PC-3 (cell line): ENCODE data around the gene SOAT2. TPM values are rescaled to one million over a fixed set of nuclear protein-coding genes. Genes with fewer than 3 reads are reported as not detected.
"Not testable (repeated sequence)": the region's sequence is repeated elsewhere in the genome, so short reads cannot be mapped to it uniquely, and the experiment has no call there.

Experiments
- ATAC-seq: fragments of 200-7000 bp; cut with Tn5 transposase; 2 replicates; pipeline ENCODE4 v1.9.1; 2020; ENCODE audit warnings: mild to moderate bottlenecking, moderate library complexity
- BruUV-seq: library from RNA; stranded (reverse); fragments of 400-500 nt; replicated peaks from 2 replicates; lab custom pipeline; 2021; lab: Mats Ljungman, UMichigan
- CTCF ChIA-PET: fragments of 300-600 bp; sonication (Branson Sonifier 250); formaldehyde crosslinking; loops from one replicate; lab custom pipeline; 2022; ENCODE audit warnings: antibody characterized with exemption; lab: Charles Lee
- POLR2A ChIA-PET: fragments of 300-600 bp; sonication (Branson Sonifier 250); formaldehyde crosslinking; loops from one replicate; lab custom pipeline; 2022; ENCODE audit warnings: antibody characterized with exemption; ENCODE audit not compliant: unreplicated experiment; lab: Charles Lee
- DNase-seq: peaks from one replicate; pipeline ENCODE4 v3.0.0-alpha.2; 2015
- H2AFZ ChIP-seq: fragments of 300-600 bp; sonication (generic); 2 replicates; pipeline ENCODE4 v1.6.0; 2016; ENCODE audit warnings: antibody characterized with exemption, low read length
- H3F3A ChIP-seq: fragments of 300-600 bp; sonication (generic); one replicate; pipeline ENCODE4 v1.6.0; 2017; ENCODE audit warnings: antibody characterized with exemption, low read length, control low read depth, mild to moderate bottlenecking; ENCODE audit not compliant: unreplicated experiment
- H3K27ac ChIP-seq: fragments of 300-600 bp; sonication (generic); 2 replicates; pipeline ENCODE4 v1.5.1; 2016; ENCODE audit warnings: mild to moderate bottlenecking, low read length
- H3K27me3 ChIP-seq: fragments of 300-600 bp; sonication (generic); 2 replicates; pipeline ENCODE4 v1.6.1; 2016; ENCODE audit warnings: low read length, mixed read lengths
- H3K36me3 ChIP-seq: fragments of 300-600 bp; sonication (generic); 2 replicates; pipeline ENCODE4 v1.6.1; 2016; ENCODE audit warnings: low read depth, mixed run types, low read length, mixed read lengths
- H3K4me1 ChIP-seq: fragments of 300-600 bp; sonication (generic); 2 replicates; pipeline ENCODE4 v1.5.1; 2016; ENCODE audit warnings: low read length; ENCODE audit not compliant: insufficient read depth
- H3K4me2 ChIP-seq: fragments of 300-600 bp; sonication (generic); 2 replicates; pipeline ENCODE4 v1.6.0; 2016; ENCODE audit warnings: low read length
- H3K4me3 ChIP-seq: fragments of 300-600 bp; sonication (generic); 2 replicates; pipeline ENCODE4 v1.5.1; 2016; ENCODE audit warnings: mild to moderate bottlenecking, low read length, mixed read lengths
- H3K79me2 ChIP-seq: fragments of 300-600 bp; sonication (generic); 2 replicates; pipeline ENCODE4 v1.6.1; 2017; ENCODE audit warnings: low read length, mixed read lengths
- H3K9ac ChIP-seq: fragments of 300-600 bp; sonication (generic); 2 replicates; pipeline ENCODE4 v1.6.0; 2016; ENCODE audit warnings: mild to moderate bottlenecking, low read length
- H3K9me2 ChIP-seq: fragments of 300-600 bp; sonication (generic); replicated peaks from 2 replicates; pipeline ENCODE4 v1.6.1; 2016; ENCODE audit warnings: mixed run types, low read length, mixed read lengths
- H3K9me3 ChIP-seq: fragments of 300-600 bp; sonication (generic); 2 replicates; pipeline ENCODE4 v1.6.1; 2016; ENCODE audit warnings: low read length, mixed read lengths
- H4K20me1 ChIP-seq: fragments of 300-600 bp; sonication (generic); 2 replicates; pipeline ENCODE4 v1.6.1; 2016; ENCODE audit warnings: low read length, mixed read lengths
- EZH2 ChIP-seq: fragments of 300-600 bp; sonication (generic); IDR thresholded peaks from one replicate; pipeline ENCODE4 v1.6.1; 2017; ENCODE audit warnings: antibody characterized with exemption, mild to moderate bottlenecking, low read length; ENCODE audit not compliant: unreplicated experiment
- EZH2phosphoT487 ChIP-seq: fragments of 300-600 bp; sonication (generic); IDR thresholded peaks from 2 replicates; pipeline ENCODE4 v1.6.1; 2018; ENCODE audit warnings: mild to moderate bottlenecking, antibody characterized with exemption, low read length, borderline replicate concordance
- intact Hi-C: fragments of 100-400 bp; cut with micrococcal nuclease; formaldehyde crosslinking; loops from 2 replicates; pipeline ENCODE4 v1.9.0; 2023
- total RNA-seq: library from RNA; depleted of rRNA; stranded (reverse); fragments of >200 nt; gene quantifications from 2 replicates; pipeline ENCODE4 v1.2.3, GENCODE V29; 2014
- TF ChIP-seq, protein P1 (sequence below): fragments of 300-600 bp; sonication (generic); conservative IDR thresholded peaks from 2 replicates; pipeline ENCODE4 v1.5.1; 2017; ENCODE audit warnings: antibody characterized with exemption, low read depth, mild to moderate bottlenecking, low read length

SOAT2 gene
- total RNA-seq, 1 experiment from 2014 or later: 0.07 TPM

DNA sequence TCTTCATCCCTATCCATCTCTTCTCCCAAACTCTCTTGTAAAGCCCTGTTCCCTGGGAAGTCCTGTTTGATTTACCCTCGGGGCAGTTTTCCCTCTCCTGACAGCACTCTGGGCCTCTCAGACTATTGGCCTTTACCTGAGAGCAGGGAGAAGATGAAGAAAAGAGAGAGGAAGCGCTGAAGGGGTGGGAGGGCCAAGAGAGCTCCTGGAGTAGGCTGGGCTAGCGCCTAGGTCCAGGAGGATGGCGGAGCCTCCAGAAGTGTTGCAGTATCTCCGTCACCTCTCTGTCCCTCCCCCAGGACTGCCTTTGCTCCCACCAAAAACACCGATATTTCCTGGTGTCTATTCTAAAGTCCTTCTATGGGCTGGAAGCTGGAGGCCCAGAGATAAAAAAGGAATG, 11.5 kb upstream of the SOAT2 start:
- Histone ChIP-seq H3K79me2 (no peaks in the 10 kb centered on the region), H3K36me3 (no peaks in the 10 kb centered on the region), H4K20me1 (no peaks in the 10 kb centered on the region), H3K4me3 (no peak overlapping the region), H3F3A (no peaks in the 10 kb centered on the region), H3K9me3 (no peaks in the 10 kb centered on the region), H3K27me3 (no peaks in the 10 kb centered on the region), H3K9me2 (no peaks in the 10 kb centered on the region), H2AFZ (no peak overlapping the region), H3K4me1 (peaks cover 13% of the 10 kb centered on the region), H3K27ac (no peak overlapping the region), H3K4me2 (no peak overlapping the region), H3K9ac (no peak overlapping the region)
- ATAC-seq: no peak
- intact Hi-C loops: no loop called here
- BruUV-seq: no TSS peak
- ChIA-PET CTCF (no interaction called here), POLR2A (no interaction called here)
- TF ChIP-seq, protein P1, sequence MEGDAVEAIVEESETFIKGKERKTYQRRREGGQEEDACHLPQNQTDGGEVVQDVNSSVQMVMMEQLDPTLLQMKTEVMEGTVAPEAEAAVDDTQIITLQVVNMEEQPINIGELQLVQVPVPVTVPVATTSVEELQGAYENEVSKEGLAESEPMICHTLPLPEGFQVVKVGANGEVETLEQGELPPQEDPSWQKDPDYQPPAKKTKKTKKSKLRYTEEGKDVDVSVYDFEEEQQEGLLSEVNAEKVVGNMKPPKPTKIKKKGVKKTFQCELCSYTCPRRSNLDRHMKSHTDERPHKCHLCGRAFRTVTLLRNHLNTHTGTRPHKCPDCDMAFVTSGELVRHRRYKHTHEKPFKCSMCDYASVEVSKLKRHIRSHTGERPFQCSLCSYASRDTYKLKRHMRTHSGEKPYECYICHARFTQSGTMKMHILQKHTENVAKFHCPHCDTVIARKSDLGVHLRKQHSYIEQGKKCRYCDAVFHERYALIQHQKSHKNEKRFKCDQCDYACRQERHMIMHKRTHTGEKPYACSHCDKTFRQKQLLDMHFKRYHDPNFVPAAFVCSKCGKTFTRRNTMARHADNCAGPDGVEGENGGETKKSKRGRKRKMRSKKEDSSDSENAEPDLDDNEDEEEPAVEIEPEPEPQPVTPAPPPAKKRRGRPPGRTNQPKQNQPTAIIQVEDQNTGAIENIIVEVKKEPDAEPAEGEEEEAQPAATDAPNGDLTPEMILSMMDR: no peak
- TF ChIP-seq EZH2phosphoT487 (no peak), EZH2 (no peak)
- DNase-seq: no peak

DNA sequence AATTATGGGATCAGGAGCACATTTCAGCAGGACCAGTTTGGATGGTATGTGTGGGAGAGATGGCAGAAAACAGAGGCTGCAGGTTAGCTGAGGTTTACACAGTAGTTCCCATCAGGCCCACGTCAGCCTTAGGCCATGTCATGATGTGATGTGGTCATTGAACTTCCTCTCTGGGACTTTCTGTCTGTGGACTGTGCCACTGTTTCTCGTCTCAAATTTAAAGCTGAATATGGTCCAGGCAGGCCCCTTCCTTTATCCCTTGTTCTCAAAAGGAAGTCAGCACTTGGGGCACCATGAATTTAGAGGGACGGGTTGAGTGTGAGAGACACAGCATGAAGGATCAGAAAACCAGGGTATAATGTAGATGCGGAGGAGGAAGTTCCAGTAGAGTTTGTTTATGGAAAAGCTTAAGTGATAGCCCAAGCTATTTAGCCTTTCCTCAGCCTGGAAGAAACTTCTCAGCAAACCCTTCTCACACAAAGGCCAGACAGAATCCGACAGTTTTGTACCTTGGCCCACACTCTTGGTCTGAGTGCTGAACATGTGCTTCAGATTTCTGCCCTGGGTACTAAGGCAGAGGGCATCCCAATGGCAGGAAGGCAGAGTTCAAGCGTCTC, 9.4 kb upstream of the SOAT2 start:
- peaks cover 28% of the 10 kb centered on the region for H3K4me1 ChIP-seq
- H3K4me2 ChIP-seq: no peak overlapping the region
- ChIA-PET POLR2A (interaction anchor here (0.7 kb wide), 1 partner anchor 15 kb away, joined by 5 read pairs; the partner anchor contains the start of gene SPRYD3), CTCF (no interaction called here)
- BruUV-seq: no TSS peak
- H3K9ac ChIP-seq: no peak overlapping the region
- ATAC-seq (no peak), DNase-seq (no peak)
- H3K36me3 ChIP-seq: no peaks in the 10 kb centered on the region
- H3K9me2 ChIP-seq: no peaks in the 10 kb centered on the region
- no peaks in the 10 kb centered on the region for H3K27me3 ChIP-seq
- H3K4me3 ChIP-seq: no peak overlapping the region
- H2AFZ ChIP-seq: no peak overlapping the region
- intact Hi-C loops: no loop called here
- no peaks in the 10 kb centered on the region for H4K20me1 ChIP-seq
- no peak overlapping the region for H3K27ac ChIP-seq
- H3K9me3 ChIP-seq: no peaks in the 10 kb centered on the region
- 0 out of 2 replicates have a peak, but pooled peaks cover 4% of the 10 kb centered on the region for H3K79me2 ChIP-seq
- no peaks in the 10 kb centered on the region for H3F3A ChIP-seq
- TF ChIP-seq EZH2 (no peak), EZH2phosphoT487 (no peak)
- TF ChIP-seq, protein P1: no peak

DNA sequence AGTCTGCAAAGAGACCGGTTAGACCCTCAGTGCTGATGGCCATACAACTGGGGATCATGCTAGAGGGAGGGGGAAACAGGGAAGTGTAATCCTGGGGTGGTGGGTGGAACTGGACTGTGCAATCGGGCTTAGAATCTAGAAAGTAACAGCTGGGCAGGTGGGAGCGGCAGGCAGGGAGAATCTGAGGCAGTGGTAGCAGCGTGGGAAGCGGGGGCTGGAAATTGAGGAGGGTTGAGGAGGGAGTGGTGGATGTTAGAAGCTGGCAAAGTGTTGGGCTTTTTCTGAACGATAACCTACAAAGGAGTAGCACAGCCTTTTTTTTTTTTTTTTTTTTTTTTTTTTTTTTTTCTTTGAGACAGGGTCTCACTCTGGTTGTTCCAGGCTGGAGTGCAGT, 8.9 kb upstream of the SOAT2 start:
- H3K9me2 ChIP-seq: no peaks in the 10 kb centered on the region
- intact Hi-C loops: no loop called here
- H4K20me1 ChIP-seq: no peaks in the 10 kb centered on the region
- H3K79me2 ChIP-seq: 0 out of 2 replicates have a peak, but pooled peaks cover 4% of the 10 kb centered on the region
- no peak overlapping the region for H2AFZ ChIP-seq
- no peaks in the 10 kb centered on the region for H3K27me3 ChIP-seq
- BruUV-seq: no TSS peak
- TF ChIP-seq EZH2 (no peak), EZH2phosphoT487 (no peak)
- TF ChIP-seq, protein P1: no peak
- H3K9me3 ChIP-seq: no peaks in the 10 kb centered on the region
- H3K4me3 ChIP-seq: no peak overlapping the region
- H3K4me2 ChIP-seq: no peak overlapping the region
- H3K9ac ChIP-seq: no peak overlapping the region
- ATAC-seq: no peak
- CTCF ChIA-PET: no interaction called here
- H3F3A ChIP-seq: no peaks in the 10 kb centered on the region
- DNase-seq: no peak
- H3K4me1 ChIP-seq: peaks cover 33% of the 10 kb centered on the region
- no peaks in the 10 kb centered on the region for H3K36me3 ChIP-seq
- no peak overlapping the region for H3K27ac ChIP-seq
- POLR2A ChIA-PET: interaction anchor here (0.7 kb wide), 1 partner anchor 15 kb away, joined by 5 read pairs; the partner anchor contains the start of gene SPRYD3

DNA sequence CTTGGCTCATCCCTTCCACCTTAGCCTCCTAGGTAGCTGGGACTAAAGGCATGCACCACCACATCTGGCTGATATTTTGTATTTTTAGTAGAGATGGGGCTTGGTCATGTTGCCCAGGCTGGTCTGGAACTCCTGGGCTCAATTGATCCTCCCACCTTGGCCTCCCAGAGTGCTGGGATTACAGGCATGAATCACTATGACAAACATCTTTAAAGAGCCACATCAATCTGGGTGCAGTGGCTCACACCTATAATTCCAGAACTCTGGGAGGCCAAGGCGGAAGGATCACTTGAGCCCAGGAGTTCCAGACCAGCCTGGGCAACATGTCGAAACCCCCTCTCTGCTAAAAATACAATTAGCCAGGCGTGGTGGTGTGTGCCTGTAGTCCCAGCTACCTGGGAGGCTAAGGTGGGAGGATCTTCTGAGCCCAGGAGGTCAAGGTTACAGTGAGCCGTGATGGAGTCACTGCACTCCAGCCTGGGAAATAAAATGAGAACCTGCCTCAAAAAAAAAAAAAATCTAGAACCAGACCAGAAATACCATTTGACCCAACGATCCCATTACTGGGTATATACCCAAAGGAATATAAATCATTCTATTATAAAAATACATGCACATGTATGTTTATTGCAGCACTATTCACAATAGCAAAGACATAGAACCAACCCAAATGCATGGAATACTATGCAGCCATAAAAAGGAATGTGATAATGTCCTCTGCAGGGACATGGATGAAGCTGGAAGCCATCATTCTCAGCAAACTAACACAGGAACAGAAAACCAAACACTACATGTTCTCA, 8.3 kb upstream of the SOAT2 start:
- H3K4me3 ChIP-seq, POLR2A ChIA-PET, H2AFZ ChIP-seq, H3K27me3 ChIP-seq, H3K79me2 ChIP-seq, H3F3A ChIP-seq, H3K4me2 ChIP-seq, H3K9ac ChIP-seq, CTCF ChIA-PET, BruUV-seq, intact Hi-C loops, H3K27ac ChIP-seq, H4K20me1 ChIP-seq, H3K9me2 ChIP-seq, H3K36me3 ChIP-seq, H3K9me3 ChIP-seq: not testable (repeated sequence)
- ATAC-seq: peak; percentile 7
- peaks cover 33% of the 10 kb centered on the region for H3K4me1 ChIP-seq
- DNase-seq: peak; percentile 78
